Suprapubic skin (tissue), 4 donors: ENCODE results near the gene MYH8.

Source experiments
- EP300 ChIP-seq: sonication (generic); formaldehyde crosslinking; IDR thresholded peaks from one replicate; pipeline ENCODE4 v1.6.1; 2017; ENCODE audit warnings: antibody characterized with exemption
- POLR2A ChIP-seq, 2 donors: fragments of 450-650 bp; IDR thresholded peaks; one replicate each; pipeline ENCODE4 v1.6.1; 2017; ENCODE audit warnings: antibody characterized with exemption in 2 of 2, mild to moderate bottlenecking in 2 of 2, moderate library complexity in 2 of 2
- POLR2AphosphoS5 ChIP-seq, 3 donors: sonication (generic); formaldehyde crosslinking; IDR thresholded peaks; one replicate each; pipeline ENCODE4 v1.6.1; 2017; ENCODE audit warnings: antibody characterized with exemption in 3 of 3
- TF ChIP-seq, protein P1 (sequence below), 2 donors: fragments of 200-600 bp in 1 of 2; fragments of 450-650 bp in 1 of 2; sonication (generic) in 1 of 2; IDR thresholded peaks; one replicate each; pipeline ENCODE4 v1.5.1; 2016 to 2019; ENCODE audit warnings: antibody characterized with exemption in 2 of 2, mild to moderate bottlenecking in 1 of 2, moderate library complexity in 1 of 2

DNA sequence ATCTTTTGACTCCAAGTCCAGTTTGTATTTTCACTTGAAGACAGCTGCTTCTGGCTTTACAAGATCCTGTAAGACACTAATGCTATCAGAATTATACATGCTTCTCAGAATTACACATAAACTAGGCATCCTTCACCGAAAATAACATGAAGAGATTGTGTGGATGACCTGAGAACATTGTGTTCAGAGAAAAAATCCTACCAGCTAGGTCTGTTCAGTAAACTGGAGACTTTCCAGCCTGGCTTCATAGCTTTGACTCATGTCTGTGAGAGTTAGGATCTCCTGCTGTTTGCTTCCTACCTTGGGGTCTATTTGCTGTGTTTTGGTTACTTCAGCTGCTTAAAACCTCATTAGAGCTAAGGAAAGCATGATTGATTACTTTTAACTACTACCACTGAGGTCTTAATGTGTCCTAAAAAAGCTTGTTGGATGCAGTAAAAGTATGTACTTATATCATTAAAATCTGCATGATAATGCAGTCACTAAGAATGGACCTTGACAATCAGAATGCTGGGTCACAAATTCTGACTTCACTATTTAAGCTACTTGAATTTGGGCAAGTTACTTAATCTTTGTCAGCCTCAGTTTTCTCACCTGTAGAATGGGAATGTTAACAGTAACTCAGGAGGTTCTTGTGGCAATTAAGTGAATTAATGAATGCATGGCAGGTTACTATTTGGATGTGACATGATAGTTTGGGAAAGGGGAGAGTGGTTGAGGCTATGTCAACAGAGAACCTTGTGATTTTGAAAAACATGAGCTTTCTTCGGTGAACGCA is 40.9 kb downstream of the MYH8 start:
- TF ChIP-seq, protein P1, sequence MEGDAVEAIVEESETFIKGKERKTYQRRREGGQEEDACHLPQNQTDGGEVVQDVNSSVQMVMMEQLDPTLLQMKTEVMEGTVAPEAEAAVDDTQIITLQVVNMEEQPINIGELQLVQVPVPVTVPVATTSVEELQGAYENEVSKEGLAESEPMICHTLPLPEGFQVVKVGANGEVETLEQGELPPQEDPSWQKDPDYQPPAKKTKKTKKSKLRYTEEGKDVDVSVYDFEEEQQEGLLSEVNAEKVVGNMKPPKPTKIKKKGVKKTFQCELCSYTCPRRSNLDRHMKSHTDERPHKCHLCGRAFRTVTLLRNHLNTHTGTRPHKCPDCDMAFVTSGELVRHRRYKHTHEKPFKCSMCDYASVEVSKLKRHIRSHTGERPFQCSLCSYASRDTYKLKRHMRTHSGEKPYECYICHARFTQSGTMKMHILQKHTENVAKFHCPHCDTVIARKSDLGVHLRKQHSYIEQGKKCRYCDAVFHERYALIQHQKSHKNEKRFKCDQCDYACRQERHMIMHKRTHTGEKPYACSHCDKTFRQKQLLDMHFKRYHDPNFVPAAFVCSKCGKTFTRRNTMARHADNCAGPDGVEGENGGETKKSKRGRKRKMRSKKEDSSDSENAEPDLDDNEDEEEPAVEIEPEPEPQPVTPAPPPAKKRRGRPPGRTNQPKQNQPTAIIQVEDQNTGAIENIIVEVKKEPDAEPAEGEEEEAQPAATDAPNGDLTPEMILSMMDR (IDR thresholded peaks at IDR 0.05) = no peak
- TF ChIP-seq POLR2AphosphoS5 (IDR thresholded peaks at IDR 0.05) (no peak), POLR2A (IDR thresholded peaks at IDR 0.05) (no peak), EP300 (no peak)
